ENCODE measurements around the gene ZFAND3.

Gene ZFAND3

GRCh38 chr6:37785002-37785662 is 34.4 kb upstream of the ZFAND3 start:
- no peak for TF ChIP-seq CTCF (IDR thresholded peaks at IDR 0.05; ENCODE audit: low read depth, low read length)
- Histone ChIP-seq H3K4me3 (ENCODE audit: low read depth, low read length) (no peak overlapping the region), H3K27me3 (ENCODE audit: insufficient read depth, low read depth, severe bottlenecking) (no peaks in the 10 kb centered on the region), H3K27ac (no peak overlapping the region), H3K9me3 (ENCODE audit: severe bottlenecking) (peaks cover 3% of the 10 kb centered on the region), H3K36me3 (no peaks in the 10 kb centered on the region)
- no peak for DNase-seq

- no peak overlapping the region for H3K4me3 ChIP-seq (ENCODE audit: low read depth, low read length)
- no peak for DNase-seq
- H3K27me3 ChIP-seq (ENCODE audit: insufficient read depth, low read depth, severe bottlenecking), result no peaks in the 10 kb centered on the region
Observed at GRCh38 chr6:37785663-37786270, 33.8 kb upstream of the ZFAND3 start.

GRCh38 chr6:37787216-37787615 is 32.3 kb upstream of the ZFAND3 start:
- no peak for TF ChIP-seq CTCF (IDR thresholded peaks at IDR 0.05; ENCODE audit: low read depth, low read length)
- H3K27ac ChIP-seq, result no peak overlapping the region
- H3K4me3 ChIP-seq (ENCODE audit: low read depth, low read length), result no peak overlapping the region

More at GRCh38 chr6:37785663-37786270, 33.8 kb upstream of the ZFAND3 start:
- Histone ChIP-seq H3K36me3 (no peaks in the 10 kb centered on the region), H3K27ac (no peak overlapping the region), H3K9me3 (ENCODE audit: severe bottlenecking) (peaks cover 3% of the 10 kb centered on the region)
- no peak for TF ChIP-seq CTCF (IDR thresholded peaks at IDR 0.05; ENCODE audit: low read depth, low read length)

GRCh38 chr6:37788259-37788658 is 31.3 kb upstream of the ZFAND3 start:
- DNase-seq, result no peak

More at GRCh38 chr6:37787216-37787615, 32.3 kb upstream of the ZFAND3 start:
- no peaks in the 10 kb centered on the region for H3K9me3 ChIP-seq (ENCODE audit: severe bottlenecking)
- DNase-seq, result no peak
- no peaks in the 10 kb centered on the region for H3K36me3 ChIP-seq
- no peaks in the 10 kb centered on the region for H3K27me3 ChIP-seq (ENCODE audit: insufficient read depth, low read depth, severe bottlenecking)

GRCh38 chr6:37791156-37791919 is 28.2 kb upstream of the ZFAND3 start:
- Histone ChIP-seq H3K4me3 (ENCODE audit: low read depth, low read length) (no peak overlapping the region), H3K27ac (peak overlapping the region; percentile 0; the same call in 1 of the 2 replicates), H3K27me3 (ENCODE audit: insufficient read depth, low read depth, severe bottlenecking) (no peaks in the 10 kb centered on the region), H3K9me3 (ENCODE audit: severe bottlenecking) (no peaks in the 10 kb centered on the region), H3K36me3 (no peaks in the 10 kb centered on the region)
- peak; percentile 99 for TF ChIP-seq CTCF (IDR thresholded peaks at IDR 0.05; ENCODE audit: low read depth, low read length)
- DNase-seq, result peak; percentile 99

More at GRCh38 chr6:37788259-37788658, 31.3 kb upstream of the ZFAND3 start:
- no peak overlapping the region for H3K27ac ChIP-seq
- no peaks in the 10 kb centered on the region for H3K27me3 ChIP-seq (ENCODE audit: insufficient read depth, low read depth, severe bottlenecking)
- H3K36me3 ChIP-seq, result no peaks in the 10 kb centered on the region
- H3K4me3 ChIP-seq (ENCODE audit: low read depth, low read length), result no peak overlapping the region
- H3K9me3 ChIP-seq (ENCODE audit: severe bottlenecking), result no peaks in the 10 kb centered on the region
- TF ChIP-seq CTCF (IDR thresholded peaks at IDR 0.05; ENCODE audit: low read depth, low read length), result no peak

Measured in WERI-Rb-1 (cell line).